ENCODE measurements around the gene MYRFL. TPM values are rescaled to one million over a fixed set of nuclear protein-coding genes. Genes with fewer than 3 reads are reported as not detected.

MYRFL gene
- polyA plus RNA-seq, 1 of the 3 experiments (the other 2 are of a cell fraction), result not detected

DNA sequence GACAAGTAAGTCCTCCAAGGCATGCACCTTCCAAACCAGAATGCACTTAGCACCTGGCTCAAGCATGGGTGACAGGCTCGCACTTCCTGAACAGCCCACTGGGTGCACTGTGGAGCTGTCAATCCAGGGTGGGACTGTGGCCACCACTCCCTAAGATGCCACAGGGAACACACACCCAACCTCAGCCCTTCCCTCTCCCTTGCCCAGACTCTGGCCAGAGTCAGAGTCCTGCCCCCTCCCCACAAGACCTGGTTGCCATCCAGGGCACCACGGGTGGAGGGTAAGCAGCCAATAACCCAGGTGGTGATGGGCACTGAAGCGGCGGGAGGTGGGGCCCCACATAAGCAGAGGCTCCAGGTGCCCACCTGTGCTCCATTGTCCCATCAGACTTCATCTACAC is 160.6 kb downstream of the MYRFL start:
- Histone ChIP-seq H3K9me3 (no peaks in the 10 kb centered on the region), H3F3A (replicated peaks; ENCODE audit: insufficient read depth) (peaks cover 14% of the 10 kb centered on the region), H3K79me2 (ENCODE audit: insufficient read depth) (no peaks in the 10 kb centered on the region), H3K4me2 (no peak overlapping the region), H3K9me2 (no peaks in the 10 kb centered on the region), H3K9ac (no peak overlapping the region), H3K27ac (ENCODE audit: low read depth in 2 of 2, low read length in 1 of 2) (no peak overlapping the region), H3K4me1 (ENCODE audit: control insufficient read depth in 1 of 2, insufficient read depth in 2 of 2, low read depth in 1 of 2, low read length in 1 of 2) (peaks cover 0 to 25% of the 10 kb centered on the region in 2 experiments; a peak in 2 of 4 replicates), H4K20me1 (ENCODE audit: insufficient read depth) (no peaks in the 10 kb centered on the region), H3K4me3 (ENCODE audit: low read depth in 2 of 2, low read length in 1 of 2) (no peak overlapping the region), H3K27me3 (ENCODE audit: insufficient read depth) (no peaks in the 10 kb centered on the region), H2AFZ (ENCODE audit: low read depth) (no peak overlapping the region), H3K36me3 (replicated peaks in 1 of 2; ENCODE audit: control insufficient read depth in 1 of 2, insufficient read depth in 2 of 2, low read length in 1 of 2) (no peaks in the 10 kb centered on the region)
- DNase-seq, result peak; percentile 37
- ChIA-PET CTCF (no interaction called here), POLR2A (no interaction called here)
- WGBS (ENCODE audit: low lambda C conversion rate), result 95% methylated on average over 3 of the region's 4 CpGs
- TF ChIP-seq RAD21 (IDR thresholded peaks at IDR 0.05; ENCODE audit: low read length) (peak; percentile 49), MAX (IDR thresholded peaks at IDR 0.05; ENCODE audit: low read depth) (no peak), MEF2A (IDR thresholded peaks at IDR 0.05; ENCODE audit: borderline replicate concordance, low read depth) (no peak), YY1 (IDR thresholded peaks at IDR 0.05; ENCODE audit: low read depth) (no peak), TEAD4 (IDR thresholded peaks at IDR 0.05; ENCODE audit: borderline replicate concordance, insufficient read depth) (no peak), RFX5 (IDR thresholded peaks at IDR 0.05; ENCODE audit: low read length) (no peak), REST (IDR thresholded peaks at IDR 0.05; ENCODE audit: low read depth, low read length) (no peak), CTCF (IDR thresholded peaks at IDR 0.05) (peak; percentile 42), EP300 (IDR thresholded peaks at IDR 0.05; ENCODE audit: borderline replicate concordance in 1 of 2, low read depth in 1 of 2, low read length in 1 of 2) (no peak), POLR2AphosphoS5 (IDR thresholded peaks at IDR 0.05; ENCODE audit: low read depth, low read length) (no peak), FOXM1 (IDR thresholded peaks at IDR 0.05; ENCODE audit: low read depth) (no peak), TCF12 (IDR thresholded peaks at IDR 0.05) (no peak), FOSL2 (IDR thresholded peaks at IDR 0.05; ENCODE audit: borderline replicate concordance, low read depth) (no peak)

GRCh38 chr12:69986114-69986513 is 161.1 kb downstream of the MYRFL start:
- H3K4me2 ChIP-seq, result no peak overlapping the region
- no peak overlapping the region for H3K9ac ChIP-seq
- DNase-seq, result no peak
- WGBS (ENCODE audit: low lambda C conversion rate), result 76% methylated on average over 3 of the region's 3 CpGs
- H3K9me3 ChIP-seq, result no peaks in the 10 kb centered on the region
- no peaks in the 10 kb centered on the region for H4K20me1 ChIP-seq (ENCODE audit: insufficient read depth)
- ChIA-PET CTCF (no interaction called here), POLR2A (no interaction called here)
- no peaks in the 10 kb centered on the region for H3K36me3 ChIP-seq (replicated peaks in 1 of 2; ENCODE audit: control insufficient read depth in 1 of 2, insufficient read depth in 2 of 2, low read length in 1 of 2)
- no peaks in the 10 kb centered on the region for H3K79me2 ChIP-seq (ENCODE audit: insufficient read depth)
- H3F3A ChIP-seq (replicated peaks; ENCODE audit: insufficient read depth), result peaks cover 14% of the 10 kb centered on the region
- H3K9me2 ChIP-seq, result no peaks in the 10 kb centered on the region
- H3K4me3 ChIP-seq (ENCODE audit: low read depth in 2 of 2, low read length in 1 of 2), result no peak overlapping the region
- H3K27me3 ChIP-seq (ENCODE audit: insufficient read depth), result no peaks in the 10 kb centered on the region
- H2AFZ ChIP-seq (ENCODE audit: low read depth), result no peak overlapping the region
- no peak overlapping the region for H3K27ac ChIP-seq (ENCODE audit: low read depth in 2 of 2, low read length in 1 of 2)
- peaks cover 0 to 25% of the 10 kb centered on the region in 2 experiments; a peak in 2 of 4 replicates for H3K4me1 ChIP-seq (ENCODE audit: control insufficient read depth in 1 of 2, insufficient read depth in 2 of 2, low read depth in 1 of 2, low read length in 1 of 2)
- TF ChIP-seq, protein P1, sequence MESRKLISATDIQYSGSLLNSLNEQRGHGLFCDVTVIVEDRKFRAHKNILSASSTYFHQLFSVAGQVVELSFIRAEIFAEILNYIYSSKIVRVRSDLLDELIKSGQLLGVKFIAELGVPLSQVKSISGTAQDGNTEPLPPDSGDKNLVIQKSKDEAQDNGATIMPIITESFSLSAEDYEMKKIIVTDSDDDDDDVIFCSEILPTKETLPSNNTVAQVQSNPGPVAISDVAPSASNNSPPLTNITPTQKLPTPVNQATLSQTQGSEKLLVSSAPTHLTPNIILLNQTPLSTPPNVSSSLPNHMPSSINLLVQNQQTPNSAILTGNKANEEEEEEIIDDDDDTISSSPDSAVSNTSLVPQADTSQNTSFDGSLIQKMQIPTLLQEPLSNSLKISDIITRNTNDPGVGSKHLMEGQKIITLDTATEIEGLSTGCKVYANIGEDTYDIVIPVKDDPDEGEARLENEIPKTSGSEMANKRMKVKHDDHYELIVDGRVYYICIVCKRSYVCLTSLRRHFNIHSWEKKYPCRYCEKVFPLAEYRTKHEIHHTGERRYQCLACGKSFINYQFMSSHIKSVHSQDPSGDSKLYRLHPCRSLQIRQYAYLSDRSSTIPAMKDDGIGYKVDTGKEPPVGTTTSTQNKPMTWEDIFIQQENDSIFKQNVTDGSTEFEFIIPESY (IDR thresholded peaks at IDR 0.05; ENCODE audit: borderline replicate concordance, low read depth), result no peak
- no peak for TF ChIP-seq GATA2 (CRISPR knock-in tag; IDR thresholded peaks at IDR 0.05)
- TF ChIP-seq CTCF (IDR thresholded peaks at IDR 0.05), result no peak
- no peak for TF ChIP-seq EZH2phosphoT487 (IDR thresholded peaks at IDR 0.05; ENCODE audit: borderline replicate concordance, low read depth)
- TF ChIP-seq, protein P2, sequence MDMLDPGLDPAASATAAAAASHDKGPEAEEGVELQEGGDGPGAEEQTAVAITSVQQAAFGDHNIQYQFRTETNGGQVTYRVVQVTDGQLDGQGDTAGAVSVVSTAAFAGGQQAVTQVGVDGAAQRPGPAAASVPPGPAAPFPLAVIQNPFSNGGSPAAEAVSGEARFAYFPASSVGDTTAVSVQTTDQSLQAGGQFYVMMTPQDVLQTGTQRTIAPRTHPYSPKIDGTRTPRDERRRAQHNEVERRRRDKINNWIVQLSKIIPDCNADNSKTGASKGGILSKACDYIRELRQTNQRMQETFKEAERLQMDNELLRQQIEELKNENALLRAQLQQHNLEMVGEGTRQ (IDR thresholded peaks at IDR 0.05; ENCODE audit: borderline replicate concordance, low read depth, low read length), result no peak

Data from SK-N-SH (cell line).